KOPT-K1 (cell line): ENCODE data around the gene CD3D.
A peak's percentile ranks its signal among the peaks of the same experiment; 100 is the strongest.

ENCODE experiments used
- H3K27ac ChIP-seq: fragments of 200-600 bp; sonication (generic); 2 replicates; pipeline ENCODE4 v1.5.1; 2016; ENCODE audit warnings: antibody characterized with exemption, mild to moderate bottlenecking, low read depth, low read length; ENCODE audit not compliant: poor library complexity, severe bottlenecking
- H3K36me3 ChIP-seq: fragments of 200-600 bp; sonication (generic); 2 replicates; pipeline ENCODE4 v1.5.1; 2017; ENCODE audit warnings: antibody characterized with exemption, mild to moderate bottlenecking, low read length, moderate library complexity; ENCODE audit not compliant: insufficient read depth
- H3K9me3 ChIP-seq: fragments of 200-600 bp; sonication (generic); 2 replicates; pipeline ENCODE4 v1.5.1; 2017; ENCODE audit warnings: antibody characterized with exemption, low read length, mild to moderate bottlenecking; ENCODE audit not compliant: insufficient read depth, poor library complexity, severe bottlenecking

The CD3D gene

DNA sequence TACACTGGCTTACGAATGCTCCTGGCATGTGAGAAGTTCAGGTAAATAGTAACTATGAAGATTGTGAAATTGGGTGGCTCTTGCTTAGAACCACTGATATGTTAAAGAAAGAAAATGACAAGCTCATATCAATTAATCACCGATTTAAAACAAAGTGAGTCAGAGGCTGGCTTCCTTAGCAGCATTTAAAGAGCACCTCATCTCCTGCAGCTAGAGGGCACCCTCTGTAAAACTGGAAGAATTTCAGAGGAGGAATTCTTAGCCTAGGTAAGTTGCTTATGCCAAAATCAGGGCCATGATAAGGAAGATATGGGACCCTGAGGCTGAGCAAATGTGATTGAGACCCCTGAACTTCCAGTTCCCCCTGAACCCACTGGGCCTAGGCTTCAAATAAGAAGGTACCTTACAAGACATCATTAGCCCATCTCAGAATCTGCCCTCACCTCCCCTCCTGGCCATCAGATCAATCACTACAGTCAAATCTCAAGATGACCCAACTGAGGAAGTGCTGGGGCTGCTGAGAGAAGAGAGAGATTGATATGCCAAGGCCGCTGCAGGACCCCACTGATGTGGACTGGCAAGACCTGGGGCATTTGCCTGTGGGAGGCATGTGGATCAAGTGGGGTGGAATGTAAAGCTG, 46.6 kb downstream of the CD3D start:
- peak overlapping the region; percentile 19 for H3K27ac ChIP-seq
- no peaks in the 10 kb centered on the region for H3K36me3 ChIP-seq
- H3K9me3 ChIP-seq = no peaks in the 10 kb centered on the region

DNA sequence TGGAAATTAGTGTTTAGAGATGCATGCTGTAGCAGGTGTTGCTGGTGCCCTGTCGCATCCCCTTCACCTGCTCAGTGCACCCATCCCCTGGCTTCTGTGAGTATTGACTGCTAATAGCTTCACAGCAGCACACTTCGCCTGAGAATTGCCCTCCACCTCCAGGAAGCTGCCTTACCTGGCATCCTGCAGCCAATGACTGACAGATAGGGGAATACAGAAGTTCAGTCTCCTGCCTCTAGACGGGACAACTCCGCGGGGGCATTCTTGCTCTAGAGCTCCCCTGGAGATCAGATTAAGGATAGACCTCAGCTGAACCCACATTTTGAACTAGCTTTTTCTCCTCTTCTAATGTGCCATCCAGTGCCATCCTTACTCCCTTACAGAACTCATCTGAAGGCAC, 47.3 kb downstream of the CD3D start:
- Histone ChIP-seq H3K27ac (no peak overlapping the region), H3K9me3 (no peaks in the 10 kb centered on the region), H3K36me3 (no peaks in the 10 kb centered on the region)

DNA sequence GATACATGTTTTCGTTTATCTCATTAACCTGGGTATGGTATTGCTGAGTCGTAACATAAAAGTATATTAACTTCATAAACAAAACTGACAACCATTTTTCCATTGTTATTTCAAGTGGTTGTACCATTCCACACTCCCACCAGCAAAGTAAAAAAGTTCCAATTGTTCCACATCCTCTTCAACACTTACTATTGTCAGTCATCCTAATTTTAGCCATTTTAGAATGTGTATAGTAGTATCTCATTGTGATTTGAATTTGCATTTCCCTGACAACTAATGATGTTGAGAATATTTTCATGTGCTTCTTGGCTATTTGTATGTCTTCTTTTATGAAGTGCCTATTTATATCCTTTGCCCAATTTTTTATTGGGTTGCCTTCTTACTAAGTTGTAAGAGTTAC, 48.5 kb downstream of the CD3D start:
- H3K9me3 ChIP-seq = no peaks in the 10 kb centered on the region
- H3K36me3 ChIP-seq = no peaks in the 10 kb centered on the region
- H3K27ac ChIP-seq = no peak overlapping the region

- H3K27ac ChIP-seq = no peak overlapping the region
- no peaks in the 10 kb centered on the region for H3K36me3 ChIP-seq
- H3K9me3 ChIP-seq = no peaks in the 10 kb centered on the region
Measured at GRCh38 chr11:118291477-118292135, 50.9 kb downstream of the CD3D start.

- Histone ChIP-seq H3K27ac (no peak overlapping the region), H3K36me3 (no peaks in the 10 kb centered on the region), H3K9me3 (no peaks in the 10 kb centered on the region)
Measured at GRCh38 chr11:118290923-118291322, 51.6 kb downstream of the CD3D start.

GRCh38 chr11:118289401-118289800, 53.1 kb downstream of the CD3D start:
- no peaks in the 10 kb centered on the region for H3K9me3 ChIP-seq
- no peak overlapping the region for H3K27ac ChIP-seq
- H3K36me3 ChIP-seq = no peaks in the 10 kb centered on the region
